Adrenal gland (tissue), 12 donors: ENCODE data around the gene TEX36. TPM values are rescaled to one million over a fixed set of nuclear protein-coding genes. Genes with fewer than 3 reads are reported as not detected.
"Not testable (repeated sequence)": the region's sequence is repeated elsewhere in the genome, so short reads cannot be mapped to it uniquely, and the experiment has no call there.

Source experiments
- DNase-seq, 7 donors: peaks; one replicate each; pipeline ENCODE4 v3.0.0-alpha.2; 2019 to 2020
- H3K27ac ChIP-seq, 5 donors: fragments of 200-600 bp; sonication (generic) in 4 of 5; 1 replicate in 3 of 5; 2 replicates in 2 of 5; pipeline versions ENCODE4 v1.5.1 to v1.8.0; 2016 to 2020; ENCODE audit warnings: mild to moderate bottlenecking in 1 of 5
- H3K27me3 ChIP-seq: fragments of 200-600 bp; 2 replicates; pipeline ENCODE4 v1.8.0; 2021
- H3K36me3 ChIP-seq, 2 donors: fragments of 200-600 bp; replicated peaks in 1 of 2; 1 replicate in 1 of 2; 2 replicates in 1 of 2; pipeline versions ENCODE4 v1.5.1 to v1.8.0; 2018 to 2022
- H3K4me1 ChIP-seq, 2 donors: fragments of 200-600 bp; replicated peaks in 1 of 2; 1 replicate in 1 of 2; 2 replicates in 1 of 2; pipeline versions ENCODE4 v1.5.1 to v1.8.0; 2018 to 2021
- H3K4me3 ChIP-seq, 4 donors: fragments of 200-600 bp; sonication (generic) in 3 of 4; one replicate each; pipeline ENCODE4 v1.5.1; 2016 to 2018
- H3K9me3 ChIP-seq, 3 donors: fragments of 200-600 bp; sonication (generic) in 1 of 3; replicated peaks in 1 of 3; 1 replicate in 2 of 3; 2 replicates in 1 of 3; pipeline versions ENCODE4 v1.5.1 to v1.8.0; 2016 to 2021
- CTCF ChIP-seq, 6 experiments: fragments of 450-650 bp in 4 of 6; fragments of 200-600 bp in 2 of 6; sonication (generic) in 1 of 6; IDR thresholded peaks; 1 replicate in 5 of 6; 2 replicates in 1 of 6; pipeline versions ENCODE4 v1.5.1 to v1.8.0; 2016 to 2021; ENCODE audit warnings: antibody characterized with exemption in 6 of 6, mild to moderate bottlenecking in 2 of 6, moderate library complexity in 1 of 6
- POLR2A ChIP-seq, 2 donors: fragments of 450-650 bp; IDR thresholded peaks; one replicate each; pipeline ENCODE4 v1.6.1; 2017; ENCODE audit warnings: antibody characterized with exemption in 2 of 2, mild to moderate bottlenecking in 2 of 2, moderate library complexity in 1 of 2
- WGBS, 4 donors: extraction: QIAGEN DNeasy Blood & Tissue Kit in 2 of 4; methylation state at CpG; one replicate each; pipeline versions ENCODE4 v1.1.5 to v1.1.7; 2013 to 2017; 5-methylcytosine and 5-hydroxymethylcytosine counted together
- intact Hi-C, 2 donors: fragments of 100-400 bp; cut with DNase I; formaldehyde crosslinking; loops; one replicate each; pipeline versions ENCODE4 v1.14.1 to v1.15.0; 2022 to 2023
- polyA plus RNA-seq, 3 donors: library from polyadenylated mRNA; stranded (reverse); fragments of 200-250 nt in 2 of 3; fragments of 350-450 nt in 1 of 3; fragmentation: Illumina TruSeq in 1 of 3; extraction: RNeasy Lipid Tissue Mini Kit (QIAGEN cat#74804) in 1 of 3; gene quantifications; one replicate each; pipeline ENCODE4 v1.2.3, GENCODE V29; 2013 to 2014
- total RNA-seq, 9 donors: library from RNA; depleted of rRNA in 4 of 9; stranded (reverse); fragments of >200 nt in 4 of 9; fragments of 120-200 nt in 1 of 9; fragmentation: NEBNext Ultra II Directional in 1 of 9; extraction: Animal tissue kit (Norgen Biotek cat#: 25700) in 1 of 9; gene quantifications; one replicate each; pipeline versions ENCODE4 v1.1.0 to v1.2.4, GENCODE V29; 2013 to 2023
- donor health status: healthy with polysubstance abuse.
- donor health status: Bipolar disorder and iron deficiency.
- donor health status: DM: yes; HTN: yes; CAD: no.
- donor health status: DM: no; HTN: no; CAD: no.
- donor health status: DM: no; HTN: no; CAD: no.
- donor health status: DM: yes; HTN: yes; CAD: no.

Gene TEX36
- total and polyA plus RNA-seq, 12 donors: not detected

DNA sequence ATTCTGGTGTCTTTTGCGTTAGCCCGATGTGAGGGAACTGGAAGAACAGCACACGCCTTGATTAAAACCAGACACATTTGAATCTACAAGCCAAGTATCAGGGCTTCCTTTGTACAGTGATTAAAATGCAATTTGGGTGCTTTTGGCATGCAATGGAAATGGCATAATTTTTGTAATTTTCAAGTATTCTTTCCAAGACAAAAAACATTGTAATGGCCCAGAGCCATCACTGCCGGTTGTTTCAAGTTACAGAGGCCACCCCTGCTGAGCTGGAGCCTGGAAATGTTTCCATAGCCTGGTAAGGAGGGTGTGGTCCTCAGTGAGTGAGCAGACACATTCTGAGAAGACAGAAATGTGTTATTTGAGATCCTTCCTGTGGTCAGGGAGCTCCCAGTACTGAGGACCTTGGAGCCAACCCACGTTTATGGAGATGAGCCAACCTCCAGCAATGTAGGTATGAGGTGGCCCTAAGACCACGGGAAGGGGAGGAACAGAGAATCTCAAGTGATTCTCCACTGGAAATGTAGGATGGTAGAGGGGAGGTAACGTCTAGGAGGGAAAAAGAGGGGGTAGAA lies 20.9 kb downstream of the TEX36 start:
- Histone ChIP-seq H3K36me3 (no peaks in the 10 kb centered on the region), H3K27ac (no peak overlapping the region), H3K9me3 (peaks cover 0 to 6% (median 0%) of the 10 kb centered on the region in 3 donors), H3K4me3 (no peak overlapping the region), H3K4me1 (no peaks in the 10 kb centered on the region), H3K27me3 (no peaks in the 10 kb centered on the region)
- intact Hi-C loops: no loop called here
- WGBS, 4 donors: 52 to 69% (median 60%) methylated on average over 7 of the region's 7 CpGs
- TF ChIP-seq CTCF (IDR thresholded peaks at IDR 0.05): no peak
- TF ChIP-seq POLR2A (IDR thresholded peaks at IDR 0.05): no peak
- DNase-seq: no peak

GRCh38 chr10:125661431-125661940 lies 21.5 kb downstream of the TEX36 start:
- no peaks in the 10 kb centered on the region for H3K4me1 ChIP-seq
- 75 to 86% (median 81%) methylated on average over 7 to 12 of the region's 12 CpGs for WGBS, 4 donors
- intact Hi-C loops: no loop called here

GRCh38 chr10:125659071-125659470 lies 23.9 kb downstream of the TEX36 start:
- H3K27ac ChIP-seq: no peak overlapping the region
- TF ChIP-seq POLR2A (IDR thresholded peaks at IDR 0.05): no peak
- TF ChIP-seq CTCF (IDR thresholded peaks at IDR 0.05): no peak
- WGBS, 4 donors: 76 to 85% (median 80%) methylated on average over 1 of the region's 1 CpG

More at GRCh38 chr10:125661431-125661940, 21.5 kb downstream of the TEX36 start:
- TF ChIP-seq POLR2A (IDR thresholded peaks at IDR 0.05) (no peak), CTCF (IDR thresholded peaks at IDR 0.05) (no peak)
- Histone ChIP-seq H3K27ac (no peak overlapping the region), H3K36me3 (no peaks in the 10 kb centered on the region), H3K9me3 (peaks cover 0 to 6% (median 0%) of the 10 kb centered on the region in 3 donors), H3K27me3 (no peaks in the 10 kb centered on the region), H3K4me3 (no peak overlapping the region)
- no peak for DNase-seq

DNA sequence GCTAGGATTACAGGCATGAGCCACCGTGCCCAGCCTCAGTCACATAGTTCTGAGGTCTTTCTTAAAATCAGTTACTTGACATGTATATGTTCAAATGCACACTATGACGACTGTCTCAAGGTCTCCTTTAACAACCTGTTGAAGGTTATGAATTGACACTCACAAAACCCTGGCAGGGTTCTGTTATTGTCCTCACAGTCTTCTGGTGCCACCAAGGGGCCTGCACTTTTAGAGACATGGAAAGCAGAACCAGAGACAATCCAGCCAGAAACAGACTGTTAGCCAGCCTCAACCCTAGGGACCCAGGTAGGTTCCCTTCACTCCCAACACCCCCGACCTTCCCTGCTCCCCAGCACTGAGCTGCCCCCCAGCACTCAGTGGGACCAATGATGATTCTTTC lies 26.4 kb downstream of the TEX36 start:
- TF ChIP-seq POLR2A (IDR thresholded peaks at IDR 0.05) (no peak), CTCF (IDR thresholded peaks at IDR 0.05) (no peak)
- intact Hi-C loops: no loop called here
- WGBS, 4 donors: 58 to 78% (median 70%) methylated on average over 3 of the region's 3 CpGs
- no peak for DNase-seq
- peaks cover 0 to 6% (median 0%) of the 10 kb centered on the region in 3 donors for H3K9me3 ChIP-seq
- H3K27ac ChIP-seq: no peak overlapping the region
- no peaks in the 10 kb centered on the region for H3K4me1 ChIP-seq
- no peaks in the 10 kb centered on the region for H3K27me3 ChIP-seq
- H3K4me3 ChIP-seq: no peak overlapping the region
- no peaks in the 10 kb centered on the region for H3K36me3 ChIP-seq

More at GRCh38 chr10:125659071-125659470, 23.9 kb downstream of the TEX36 start:
- no peak for DNase-seq
- Histone ChIP-seq H3K27me3 (no peaks in the 10 kb centered on the region), H3K36me3 (no peaks in the 10 kb centered on the region), H3K4me1 (no peaks in the 10 kb centered on the region), H3K9me3 (peaks cover 0 to 6% (median 0%) of the 10 kb centered on the region in 3 donors), H3K4me3 (no peak overlapping the region)
- intact Hi-C loops: no loop called here

DNA sequence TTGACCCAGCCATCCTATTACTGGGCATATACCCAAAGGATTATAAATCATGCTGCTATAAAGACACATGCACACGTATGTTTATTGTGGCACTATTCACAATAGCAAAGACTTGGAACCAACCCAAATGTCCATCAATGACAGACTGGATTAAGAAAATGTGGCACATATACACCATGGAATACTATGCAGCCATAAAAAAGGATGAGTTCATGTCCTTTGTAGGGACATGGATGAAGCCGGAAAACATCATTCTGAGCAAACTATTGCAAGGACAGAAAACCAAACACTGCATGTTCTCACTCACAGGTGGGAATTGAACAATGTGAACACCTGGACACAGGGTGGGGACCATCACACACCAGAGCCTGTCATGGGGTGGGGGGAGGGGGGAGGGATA lies 29.9 kb downstream of the TEX36 start:
- DNase-seq, H3K27me3 ChIP-seq, H3K27ac ChIP-seq, H3K36me3 ChIP-seq, H3K9me3 ChIP-seq, intact Hi-C loops, H3K4me3 ChIP-seq, H3K4me1 ChIP-seq: not testable (repeated sequence)
- WGBS, 4 donors: 47 to 95% (median 76%) methylated on average over 1 to 2 of the region's 2 CpGs
